Neural progenitor cell (in vitro differentiated cells): ENCODE measurements around the gene TOR1AIP2.
"Not testable (repeated sequence)": the region's sequence is repeated elsewhere in the genome, so short reads cannot be mapped to it uniquely, and the experiment has no call there.

ENCODE experiments used
- EZH2phosphoT487 ChIP-seq: fragments of 200-600 bp; sonication (generic); IDR thresholded peaks from 2 replicates; pipeline ENCODE4 v1.6.1; 2017; ENCODE audit warnings: antibody characterized with exemption
- TF ChIP-seq, protein P1 (sequence below): fragments of 200-600 bp; sonication (generic); IDR thresholded peaks from 2 replicates; pipeline ENCODE4 v1.5.1; 2017; ENCODE audit warnings: antibody characterized with exemption, mild to moderate bottlenecking

DNA sequence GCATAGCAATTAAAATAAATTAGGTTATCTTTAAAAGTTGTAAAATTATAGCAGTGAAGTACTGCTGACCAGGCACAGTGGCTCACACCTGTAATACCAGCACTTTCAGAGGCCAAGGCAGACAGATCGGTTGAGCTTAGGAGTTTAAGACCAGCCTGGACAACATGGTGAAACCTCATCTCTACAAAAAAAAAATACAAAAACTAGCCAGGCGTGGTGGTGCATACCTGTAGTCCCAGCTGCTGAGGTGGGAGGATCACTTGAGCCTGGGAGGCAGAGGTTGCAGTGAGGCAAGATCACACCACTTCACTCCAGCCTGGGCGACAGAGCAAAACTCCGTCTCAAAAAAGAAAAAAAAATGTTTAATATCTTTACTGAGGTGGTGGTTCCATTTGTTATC lies 21.8 kb downstream of the TOR1AIP2 start:
- TF ChIP-seq EZH2phosphoT487: not testable (repeated sequence)
- TF ChIP-seq, protein P1, sequence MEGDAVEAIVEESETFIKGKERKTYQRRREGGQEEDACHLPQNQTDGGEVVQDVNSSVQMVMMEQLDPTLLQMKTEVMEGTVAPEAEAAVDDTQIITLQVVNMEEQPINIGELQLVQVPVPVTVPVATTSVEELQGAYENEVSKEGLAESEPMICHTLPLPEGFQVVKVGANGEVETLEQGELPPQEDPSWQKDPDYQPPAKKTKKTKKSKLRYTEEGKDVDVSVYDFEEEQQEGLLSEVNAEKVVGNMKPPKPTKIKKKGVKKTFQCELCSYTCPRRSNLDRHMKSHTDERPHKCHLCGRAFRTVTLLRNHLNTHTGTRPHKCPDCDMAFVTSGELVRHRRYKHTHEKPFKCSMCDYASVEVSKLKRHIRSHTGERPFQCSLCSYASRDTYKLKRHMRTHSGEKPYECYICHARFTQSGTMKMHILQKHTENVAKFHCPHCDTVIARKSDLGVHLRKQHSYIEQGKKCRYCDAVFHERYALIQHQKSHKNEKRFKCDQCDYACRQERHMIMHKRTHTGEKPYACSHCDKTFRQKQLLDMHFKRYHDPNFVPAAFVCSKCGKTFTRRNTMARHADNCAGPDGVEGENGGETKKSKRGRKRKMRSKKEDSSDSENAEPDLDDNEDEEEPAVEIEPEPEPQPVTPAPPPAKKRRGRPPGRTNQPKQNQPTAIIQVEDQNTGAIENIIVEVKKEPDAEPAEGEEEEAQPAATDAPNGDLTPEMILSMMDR: not testable (repeated sequence)
